ENCODE results near the gene PTPRH.

GRCh38 chr19:55248166-55248675 is 38.9 kb upstream of the PTPRH start:
- TF ChIP-seq CHD1 (IDR thresholded peaks at IDR 0.05; ENCODE audit: low read length): no peak
- no peak for TF ChIP-seq NR2F6 (CRISPR knock-in tag; IDR thresholded peaks at IDR 0.05)
- TF ChIP-seq NR3C1 (CRISPR knock-in tag; IDR thresholded peaks at IDR 0.05): no peak
- TF ChIP-seq CTCF (IDR thresholded peaks at IDR 0.05 in 2 of 3, conservative IDR thresholded peaks at IDR 0.05 in 1 of 3; ENCODE audit: insufficient read depth in 2 of 3, low read depth in 1 of 3, low read length in 3 of 3): no peak
- no peak for TF ChIP-seq ADNP (tag; IDR thresholded peaks at IDR 0.05)
- no peak for TF ChIP-seq FOXA3 (CRISPR knock-in tag; conservative IDR thresholded peaks at IDR 0.05 in 1 of 2, IDR thresholded peaks at IDR 0.05 in 1 of 2)
- TF ChIP-seq KAT8 (IDR thresholded peaks at IDR 0.05; ENCODE audit: low read depth): no peak
- no peak for TF ChIP-seq RCOR1 (IDR thresholded peaks at IDR 0.05; ENCODE audit: borderline replicate concordance in 1 of 2, low read depth in 2 of 2, low read length in 2 of 2)

Measured in K562 (cell line).